Suprapubic skin (tissue), 4 donors: Measurements from ENCODE around the gene RPS2.

ENCODE experiments used
- CTCF ChIP-seq, 2 donors: fragments of 200-600 bp in 1 of 2; fragments of 450-650 bp in 1 of 2; sonication (generic) in 1 of 2; IDR thresholded peaks; one replicate each; pipeline ENCODE4 v1.5.1; 2016 to 2019; ENCODE audit warnings: antibody characterized with exemption in 2 of 2, mild to moderate bottlenecking in 1 of 2, moderate library complexity in 1 of 2
- EP300 ChIP-seq: sonication (generic); formaldehyde crosslinking; IDR thresholded peaks from one replicate; pipeline ENCODE4 v1.6.1; 2017; ENCODE audit warnings: antibody characterized with exemption
- POLR2A ChIP-seq, 2 donors: fragments of 450-650 bp; IDR thresholded peaks; one replicate each; pipeline ENCODE4 v1.6.1; 2017; ENCODE audit warnings: antibody characterized with exemption in 2 of 2, mild to moderate bottlenecking in 2 of 2, moderate library complexity in 2 of 2
- POLR2AphosphoS5 ChIP-seq, 3 donors: sonication (generic); formaldehyde crosslinking; IDR thresholded peaks; one replicate each; pipeline ENCODE4 v1.6.1; 2017; ENCODE audit warnings: antibody characterized with exemption in 3 of 3

DNA sequence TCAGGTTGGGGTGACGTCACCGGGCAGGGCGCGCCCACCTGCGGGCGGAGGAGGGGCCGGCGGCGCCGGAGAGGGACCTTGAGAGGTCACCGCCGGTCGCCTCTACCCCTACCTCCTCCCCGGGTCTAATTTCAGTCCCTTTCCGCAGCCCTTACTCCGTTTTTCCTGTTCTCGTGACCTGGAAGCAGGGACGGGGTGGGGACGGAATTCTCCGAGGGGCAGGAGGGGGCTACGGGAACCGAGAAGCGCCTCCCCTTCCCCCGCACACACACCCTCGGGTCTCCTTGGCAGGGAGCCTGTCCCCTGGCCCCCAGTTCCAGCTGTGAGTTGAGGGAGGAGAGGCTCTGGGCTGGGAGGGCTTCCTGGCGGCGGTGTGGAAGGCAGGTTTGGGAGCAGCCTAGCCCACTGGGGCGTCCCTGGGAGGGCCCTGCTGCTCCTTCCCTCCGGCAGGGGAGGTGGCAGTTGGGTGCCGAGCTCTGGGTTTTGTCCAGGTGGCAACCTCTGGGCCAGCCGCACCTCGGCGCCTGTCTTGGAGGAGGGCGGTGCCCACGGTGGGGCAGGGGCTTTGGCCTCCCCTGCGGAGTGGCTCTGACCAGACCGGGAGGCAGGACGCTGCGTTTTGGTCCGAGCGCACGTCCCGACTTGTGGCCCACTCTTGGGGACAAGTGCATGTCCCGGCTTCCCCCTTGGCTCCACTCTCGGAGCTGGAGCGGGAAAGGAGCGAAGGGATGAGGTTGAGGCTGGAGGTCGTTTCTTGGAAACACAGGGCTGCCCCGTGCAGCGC is 25.9 kb upstream of the RPS2 start:
- TF ChIP-seq EP300 (no peak), POLR2AphosphoS5 (IDR thresholded peaks at IDR 0.05) (no peak), CTCF (IDR thresholded peaks at IDR 0.05) (no peak), POLR2A (IDR thresholded peaks at IDR 0.05) (no peak)
